GM12878 (cell line): ENCODE data around the gene HRCT1. TPM values are rescaled to one million over a fixed set of nuclear protein-coding genes. Genes with fewer than 3 reads are reported as not detected.

Experiments used
- ATAC-seq: fragments of 200-7000 bp; cut with Tn5 transposase; 3 replicates; pipeline ENCODE4 v1.9.1; 2020; ENCODE audit warnings: mild to moderate bottlenecking, moderate library complexity
- BruUV-seq: library from RNA; stranded (reverse); fragments of 400-500 nt; replicated peaks from 2 replicates; lab custom pipeline; 2021; lab: Mats Ljungman, UMichigan
- CTCF ChIA-PET: fragments of 300-600 bp; sonication (Branson Sonifier 250); formaldehyde crosslinking; extraction: SDS; loops from one replicate; lab custom pipeline; 2021; ENCODE audit warnings: inconsistent platforms; lab: Yijun Ruan, JAX
- POLR2A ChIA-PET: fragments of 350-600 bp; formaldehyde crosslinking; extraction: SDS; loops from one replicate; lab custom pipeline; 2021; ENCODE audit warnings: inconsistent platforms; lab: Charles Lee
- RAD21 ChIA-PET: fragments of 300-600 bp; sonication (Branson Sonifier 250); formaldehyde crosslinking; loops from one replicate; lab custom pipeline; 2023; ENCODE audit warnings: antibody characterized with exemption; ENCODE audit not compliant: unreplicated experiment; lab: Charles Lee
- SMC1A ChIA-PET: fragments of 300-600 bp; sonication (Branson Sonifier 250); formaldehyde crosslinking; loops from one replicate; lab custom pipeline; 2023; ENCODE audit not compliant: unreplicated experiment, uncharacterized antibody; lab: Charles Lee
- DNase-seq: peaks from one replicate; pipeline ENCODE4 v3.0.0-alpha.2; 2011; ENCODE audit warnings: low read depth, low spot score
- FAIRE-seq: peaks from 3 replicates; lab custom pipeline; 2011; peaks lifted over from hg19 to GRCh38; lab: Jason Lieb, UNC
- H2AFZ ChIP-seq: 2 replicates; pipeline ENCODE4 v1.6.0; 2011; ENCODE audit warnings: low read depth, low read length, control low read depth; ENCODE audit not compliant: control insufficient read depth
- H3K27ac ChIP-seq: 2 replicates; pipeline ENCODE4 v1.5.1; 2011; ENCODE audit warnings: control low read depth; ENCODE audit not compliant: control insufficient read depth, insufficient read depth
- H3K27me3 ChIP-seq, 2 experiments: replicated peaks in 1 of 2; 2 replicates each; pipeline versions ENCODE4 v1.6.0 to v1.6.1; 2011; ENCODE audit warnings: low read length in 1 of 2; ENCODE audit not compliant: control insufficient read depth in 2 of 2, insufficient read depth in 2 of 2
- H3K36me3 ChIP-seq, 2 experiments: 2 replicates each; pipeline ENCODE4 v1.5.1; 2011; ENCODE audit warnings: low read length in 1 of 2; ENCODE audit not compliant: control insufficient read depth in 2 of 2, insufficient read depth in 2 of 2
- H3K4me1 ChIP-seq: 2 replicates; pipeline ENCODE4 v1.6.1; 2011; ENCODE audit warnings: mild to moderate bottlenecking, low read length, moderate library complexity, mixed read lengths; ENCODE audit not compliant: control insufficient read depth, insufficient read depth
- H3K4me2 ChIP-seq: 2 replicates; pipeline ENCODE4 v1.6.0; 2011; ENCODE audit warnings: control low read depth; ENCODE audit not compliant: control insufficient read depth, insufficient read depth
- H3K4me3 ChIP-seq: fragments of 200-600 bp; sonication (generic); 2 replicates; pipeline ENCODE4 v1.5.1; 2016
- H3K79me2 ChIP-seq: 2 replicates; pipeline ENCODE4 v1.6.0; 2011; ENCODE audit warnings: low read length; ENCODE audit not compliant: control insufficient read depth, insufficient read depth
- H3K9ac ChIP-seq: 2 replicates; pipeline ENCODE4 v1.8.0; 2011; ENCODE audit warnings: low read length, control low read depth, mixed read lengths; ENCODE audit not compliant: control insufficient read depth, insufficient read depth
- H3K9me3 ChIP-seq: replicated peaks from 3 replicates; pipeline ENCODE4 v1.5.1; 2011; ENCODE audit warnings: mild to moderate bottlenecking, low read length; ENCODE audit not compliant: control insufficient read depth, insufficient read depth
- H4K20me1 ChIP-seq: 2 replicates; pipeline ENCODE4 v1.6.0; 2011; ENCODE audit not compliant: control insufficient read depth, insufficient read depth
- ATF3 ChIP-seq: IDR thresholded peaks from 2 replicates; pipeline ENCODE4 v1.6.1; 2011; ENCODE audit warnings: low read depth, mild to moderate bottlenecking, low read length, moderate library complexity, borderline replicate concordance; ENCODE audit errors: extremely low read depth
- IRF3 ChIP-seq: fragments of 450-650 bp; IDR thresholded peaks from 2 replicates; pipeline ENCODE4 v1.6.1; 2014; ENCODE audit warnings: mild to moderate bottlenecking
- NBN ChIP-seq: fragments of 450-650 bp; IDR thresholded peaks from 2 replicates; pipeline ENCODE4 v1.6.1; 2016
- RBBP5 ChIP-seq: fragments of 200-600 bp; sonication (generic); conservative IDR thresholded peaks from 2 replicates; pipeline ENCODE4 v1.6.1; 2016
- SRF ChIP-seq, 2 experiments: IDR thresholded peaks; 2 replicates each; pipeline ENCODE4 v1.6.1; 2011; ENCODE audit warnings: low read depth in 2 of 2, low read length in 2 of 2, mild to moderate bottlenecking in 1 of 2, moderate library complexity in 1 of 2
- STAT1 ChIP-seq: fragments of 450-650 bp; conservative IDR thresholded peaks from 2 replicates; pipeline ENCODE4 v1.6.1; 2014; ENCODE audit warnings: antibody characterized with exemption, mild to moderate bottlenecking
- WGBS: methylation state at CpG from one replicate; pipeline ENCODE4 v1.1.6; 2016; ENCODE audit warnings: low lambda C conversion rate; ENCODE audit not compliant: insufficient replicate concordance, insufficient coverage; ENCODE audit errors: missing lambda C conversion rate; 5-methylcytosine and 5-hydroxymethylcytosine counted together
- in situ Hi-C: fragments of 300-500 bp; cut with MboI; formaldehyde crosslinking; loops from 9 replicates; pipeline ENCODE4 v1.14.3; 2018; ENCODE audit warnings: mixed read lengths
- intact Hi-C: fragments of 100-400 bp; cut with micrococcal nuclease; formaldehyde crosslinking; loops from one replicate; pipeline ENCODE4 v1.14.2; 2022; ENCODE audit not compliant: unreplicated experiment
- polyA plus RNA-seq, 11 experiments: library from polyadenylated mRNA; depleted of rRNA in 4 of 11; unstranded in 6 of 11; stranded (reverse) in 5 of 11; fragments of >200 nt; fragmentation: Nextera tagmentation in 4 of 11; fragmentation: Illumina TruSeq in 1 of 11; extraction: Ambion mirVana in 4 of 11; extraction: Trizol in 1 of 11; gene quantifications; 1 replicate in 1 of 11; 2 replicates in 10 of 11; pipeline versions ENCODE4 v1.2.1 to v1.2.3, GENCODE V29; 2011 to 2016; ENCODE audit warnings: inconsistent platforms in 2 of 11, missing spikeins in 2 of 11, low read depth in 1 of 11
- total RNA-seq, 4 experiments: library from RNA; depleted of rRNA in 3 of 4; stranded (reverse); fragments of >200 nt in 3 of 4; fragmentation: Illumina TruSeq in 1 of 4; extraction: Trizol in 1 of 4; gene quantifications; 2 replicates each; pipeline versions ENCODE4 v1.2.1 to v1.2.3, GENCODE V29; 2013 to 2021

The HRCT1 gene
- total and polyA plus RNA-seq, 10 of the 15 experiments (the other 5 are each of a cell fraction or from before 2014, with no cell fraction given) = not detected

GRCh38 chr9:35930521-35930920, 24.5 kb downstream of the HRCT1 start (continued):
- no peak for TF ChIP-seq STAT1
- no peak for TF ChIP-seq SRF (IDR thresholded peaks at IDR 0.05; ENCODE audit: low read depth in 2 of 2, low read length in 2 of 2)

GRCh38 chr9:35930989-35931388, 25.0 kb downstream of the HRCT1 start:
- SMC1A ChIA-PET = no interaction called here
- H2AFZ ChIP-seq = no peak overlapping the region
- no peak overlapping the region for H3K4me2 ChIP-seq
- no peaks in the 10 kb centered on the region for H3K36me3 ChIP-seq
- intact Hi-C loops = no loop called here
- H3K4me3 ChIP-seq = no peak overlapping the region
- DNase-seq (no peak), ATAC-seq (no peak), FAIRE-seq (no peak)
- TF ChIP-seq ATF3 = no peak
- no peak for TF ChIP-seq NBN
- TF ChIP-seq IRF3 = no peak
- TF ChIP-seq RBBP5 = no peak
- RAD21 ChIA-PET = no interaction called here
- WGBS = 58% methylated on average over 3 of the region's 3 CpGs
- no peak overlapping the region for H3K9ac ChIP-seq
- H4K20me1 ChIP-seq = no peaks in the 10 kb centered on the region
- POLR2A ChIA-PET = no interaction called here
- CTCF ChIA-PET = no interaction called here
- no TSS peak for BruUV-seq
- no peaks in the 10 kb centered on the region for H3K9me3 ChIP-seq
- in situ Hi-C loops = no loop called here
- no peaks in the 10 kb centered on the region for H3K27me3 ChIP-seq
- H3K79me2 ChIP-seq = no peaks in the 10 kb centered on the region
- H3K27ac ChIP-seq = no peak overlapping the region
- no peaks in the 10 kb centered on the region for H3K4me1 ChIP-seq
